GM23338 (cell line): Measurements from ENCODE around the gene MED13L. TPM values are rescaled to one million over a fixed set of nuclear protein-coding genes. Genes with fewer than 3 reads are reported as not detected.

Source experiments
- EZH2phosphoT487 ChIP-seq: fragments of 200-600 bp; sonication (generic); IDR thresholded peaks from one replicate; pipeline ENCODE4 v1.8.1; 2018; ENCODE audit warnings: antibody characterized with exemption; ENCODE audit not compliant: unreplicated experiment
- JUNB ChIP-seq: IDR thresholded peaks from one replicate; pipeline ENCODE4 v1.6.1; 2016; ENCODE audit warnings: antibody characterized with exemption; ENCODE audit not compliant: unreplicated experiment
- REST ChIP-seq: IDR thresholded peaks from one replicate; pipeline ENCODE4 v1.6.1; 2018; ENCODE audit warnings: antibody characterized with exemption; ENCODE audit not compliant: unreplicated experiment
- STAT1 ChIP-seq: IDR thresholded peaks from one replicate; pipeline ENCODE4 v1.6.1; 2016; ENCODE audit warnings: antibody characterized with exemption; ENCODE audit not compliant: unreplicated experiment
- ZNF331 ChIP-seq: fragments of 250-450 bp; sonication (Bioruptor Pico); IDR thresholded peaks from 2 replicates; pipeline ENCODE4 v1.5.0; 2020; ENCODE audit warnings: low read depth, mild to moderate bottlenecking, moderate library complexity
- ZNF462 ChIP-seq: fragments of 250-450 bp; sonication (Bioruptor Pico); IDR thresholded peaks from 2 replicates; pipeline ENCODE4 v1.5.0; 2020; ENCODE audit warnings: mild to moderate bottlenecking, moderate library complexity
- polyA plus RNA-seq: library from polyadenylated mRNA; unstranded; fragments of >200 nt; fragmentation: Nextera tagmentation; extraction: Ambion mirVana; gene quantifications from 2 replicates; pipeline ENCODE4 v1.2.1, GENCODE V29; 2016
- total RNA-seq: library from RNA; depleted of rRNA; stranded (reverse); fragments of >200 nt; shearing (Covaris generic); gene quantifications from 2 replicates; pipeline ENCODE4 v1.2.3, GENCODE V29; 2014

MED13L gene
- total and polyA plus RNA-seq, 2 experiments from 2014 or later, result 20.9 to 73.6 TPM

- TF ChIP-seq ZNF462 (CRISPR knock-in tag), result no peak
- no peak for TF ChIP-seq JUNB
- TF ChIP-seq STAT1, result no peak
- no peak for TF ChIP-seq EZH2phosphoT487
- no peak for TF ChIP-seq ZNF331 (CRISPR knock-in tag)
- TF ChIP-seq REST, result no peak
These were observed 156.0 kb downstream of the MED13L start (continued) for GRCh38 chr12:116121453-116121871.
